Fibroblast of lung (primary cell): ENCODE results near the gene DPT. TPM values are rescaled to one million over a fixed set of nuclear protein-coding genes. Genes with fewer than 3 reads are reported as not detected.
A peak's percentile ranks its signal among the peaks of the same experiment; 100 is the strongest.

Source experiments
- DNase-seq, 2 donors: peaks; one replicate each; pipeline versions ENCODE4 v3.0.0 to v3.0.0-alpha.2; 2010; ENCODE audit warnings: low read depth in 2 of 2
- H2AFZ ChIP-seq: 2 replicates; pipeline ENCODE4 v1.5.1; 2012; ENCODE audit warnings: low read length, control low read depth, inconsistent platforms
- H3K27ac ChIP-seq: 2 replicates; pipeline ENCODE4 v1.5.1; 2011; ENCODE audit warnings: low read length, control low read depth; ENCODE audit not compliant: insufficient read depth
- H3K27me3 ChIP-seq: 2 replicates; pipeline ENCODE4 v1.5.1; 2011; ENCODE audit warnings: mild to moderate bottlenecking, low read length; ENCODE audit not compliant: control insufficient read depth, insufficient read depth
- H3K36me3 ChIP-seq: 2 replicates; pipeline ENCODE4 v1.5.1; 2011; ENCODE audit warnings: low read length; ENCODE audit not compliant: control insufficient read depth, insufficient read depth
- H3K4me1 ChIP-seq: 2 replicates; pipeline ENCODE4 v1.5.1; 2011; ENCODE audit warnings: low read length; ENCODE audit not compliant: control insufficient read depth, insufficient read depth; ENCODE audit errors: extremely low read depth
- H3K4me2 ChIP-seq: 2 replicates; pipeline ENCODE4 v1.5.1; 2011; ENCODE audit warnings: low read length, control low read depth; ENCODE audit not compliant: insufficient read depth; ENCODE audit errors: extremely low read depth
- H3K4me3 ChIP-seq, 4 experiments: fragments of 200-600 bp in 1 of 4; sonication (generic) in 1 of 4; replicated peaks in 1 of 4; 2 replicates each; pipeline ENCODE4 v1.5.1; 2011 to 2016; ENCODE audit warnings: low read length in 4 of 4, low read depth in 3 of 4, mild to moderate bottlenecking in 3 of 4, control low read depth in 2 of 4, inconsistent platforms in 1 of 4, mixed read lengths in 1 of 4; ENCODE audit not compliant: insufficient read depth in 1 of 4; ENCODE audit errors: control extremely low read depth in 1 of 4
- H3K79me2 ChIP-seq: 2 replicates; pipeline ENCODE4 v1.5.1; 2012; ENCODE audit warnings: mild to moderate bottlenecking, low read length, inconsistent platforms; ENCODE audit not compliant: control insufficient read depth, insufficient read depth
- H3K9ac ChIP-seq: 2 replicates; pipeline ENCODE4 v1.5.1; 2011; ENCODE audit warnings: mild to moderate bottlenecking, low read length, control low read depth; ENCODE audit not compliant: insufficient read depth
- H3K9me3 ChIP-seq: 2 replicates; pipeline ENCODE4 v1.5.1; 2012; ENCODE audit warnings: low read depth, low read length; ENCODE audit not compliant: control insufficient read depth, insufficient read depth
- H4K20me1 ChIP-seq: 2 replicates; pipeline ENCODE4 v1.5.1; 2011; ENCODE audit warnings: low read length; ENCODE audit not compliant: control insufficient read depth, insufficient read depth; ENCODE audit errors: extremely low read depth
- EZH2 ChIP-seq: IDR thresholded peaks from 2 replicates; pipeline ENCODE4 v1.5.1; 2012; ENCODE audit warnings: low read length, control low read depth, mild to moderate bottlenecking; ENCODE audit errors: missing control alignments
- polyA plus RNA-seq, 2 donors: library from polyadenylated mRNA; depleted of rRNA in 1 of 2; stranded (reverse) in 1 of 2; unstranded in 1 of 2; fragments of >200 nt; gene quantifications; 2 replicates each; pipeline ENCODE4 v1.2.1, GENCODE V29; 2011 to 2012; ENCODE audit warnings: missing spikeins in 1 of 2
- total RNA-seq: library from RNA; depleted of rRNA; stranded (reverse); fragments of >200 nt; gene quantifications from 2 replicates; pipeline ENCODE4 v1.2.1, GENCODE V29; 2014
- TF ChIP-seq, protein P1 (sequence below), 2 donors: IDR thresholded peaks in 1 of 2; conservative IDR thresholded peaks in 1 of 2; 1 replicate in 1 of 2; 2 replicates in 1 of 2; pipeline ENCODE4 v1.5.1; 2011 to 2012; ENCODE audit warnings: low read length in 2 of 2, control low read depth in 1 of 2, inconsistent platforms in 1 of 2, low read depth in 1 of 2, mild to moderate bottlenecking in 1 of 2

DPT gene
- total and polyA plus RNA-seq, 2 donors (not counting 1 experiment from before 2014, with no cell fraction given): 2.4 to 4.1 TPM

DNA sequence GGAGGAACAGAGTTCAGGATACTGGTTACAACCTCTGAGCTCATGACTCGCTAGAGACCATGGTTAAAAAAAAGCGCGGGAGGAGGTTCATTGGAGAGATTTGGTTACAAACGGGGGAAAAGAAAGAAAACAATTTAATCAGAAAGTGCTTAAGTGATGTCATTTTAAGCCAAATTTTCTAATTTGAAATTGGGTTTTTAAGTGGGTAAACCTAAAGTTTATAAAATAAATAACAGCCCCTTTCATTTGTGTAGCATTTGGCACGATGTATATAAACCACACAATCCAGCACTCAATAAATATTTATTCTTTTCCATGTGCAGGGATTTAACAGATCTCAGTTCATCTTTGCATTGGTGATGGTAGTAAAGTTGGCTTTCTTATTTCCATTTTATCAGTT, 7.0 kb upstream of the DPT start:
- H3K4me3 ChIP-seq: no peak overlapping the region
- no peak overlapping the region for H3K4me2 ChIP-seq
- no peaks in the 10 kb centered on the region for H3K36me3 ChIP-seq
- no peak overlapping the region for H3K9ac ChIP-seq
- H3K27ac ChIP-seq: no peak overlapping the region
- no peaks in the 10 kb centered on the region for H3K79me2 ChIP-seq
- TF ChIP-seq EZH2: no peak
- TF ChIP-seq, protein P1, sequence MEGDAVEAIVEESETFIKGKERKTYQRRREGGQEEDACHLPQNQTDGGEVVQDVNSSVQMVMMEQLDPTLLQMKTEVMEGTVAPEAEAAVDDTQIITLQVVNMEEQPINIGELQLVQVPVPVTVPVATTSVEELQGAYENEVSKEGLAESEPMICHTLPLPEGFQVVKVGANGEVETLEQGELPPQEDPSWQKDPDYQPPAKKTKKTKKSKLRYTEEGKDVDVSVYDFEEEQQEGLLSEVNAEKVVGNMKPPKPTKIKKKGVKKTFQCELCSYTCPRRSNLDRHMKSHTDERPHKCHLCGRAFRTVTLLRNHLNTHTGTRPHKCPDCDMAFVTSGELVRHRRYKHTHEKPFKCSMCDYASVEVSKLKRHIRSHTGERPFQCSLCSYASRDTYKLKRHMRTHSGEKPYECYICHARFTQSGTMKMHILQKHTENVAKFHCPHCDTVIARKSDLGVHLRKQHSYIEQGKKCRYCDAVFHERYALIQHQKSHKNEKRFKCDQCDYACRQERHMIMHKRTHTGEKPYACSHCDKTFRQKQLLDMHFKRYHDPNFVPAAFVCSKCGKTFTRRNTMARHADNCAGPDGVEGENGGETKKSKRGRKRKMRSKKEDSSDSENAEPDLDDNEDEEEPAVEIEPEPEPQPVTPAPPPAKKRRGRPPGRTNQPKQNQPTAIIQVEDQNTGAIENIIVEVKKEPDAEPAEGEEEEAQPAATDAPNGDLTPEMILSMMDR (conservative IDR thresholded peaks at IDR 0.05 in 1 of 2, IDR thresholded peaks at IDR 0.05 in 1 of 2; ENCODE audit: low read depth in 1 of 2, low read length in 2 of 2): no peak
- no peaks in the 10 kb centered on the region for H3K4me1 ChIP-seq
- H4K20me1 ChIP-seq: no peaks in the 10 kb centered on the region
- no peaks in the 10 kb centered on the region for H3K9me3 ChIP-seq
- DNase-seq: peak in 1 of 2 donors; percentile 9
- no peak overlapping the region for H2AFZ ChIP-seq
- H3K27me3 ChIP-seq: no peaks in the 10 kb centered on the region

DNA sequence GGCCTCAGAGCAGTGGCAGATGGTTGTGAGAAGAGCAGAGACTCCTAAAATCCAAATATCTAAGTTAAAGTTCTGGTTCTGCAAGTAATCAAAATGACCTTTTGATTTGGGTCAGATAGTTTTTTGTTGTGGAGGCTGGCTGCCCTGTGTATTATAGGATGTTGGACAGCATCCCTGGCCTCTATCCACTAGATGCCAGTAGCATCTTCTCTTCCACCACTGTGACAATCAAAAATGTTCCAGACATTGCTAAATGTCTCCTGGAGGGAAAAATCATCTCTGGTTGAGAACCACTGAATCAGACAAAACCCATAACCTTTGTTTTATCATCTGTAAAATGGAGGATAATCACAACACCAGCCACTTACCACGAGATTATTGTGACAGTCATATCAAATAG, 5.9 kb upstream of the DPT start:
- no peak overlapping the region for H3K4me3 ChIP-seq
- H3K4me2 ChIP-seq: no peak overlapping the region
- no peak for TF ChIP-seq EZH2
- TF ChIP-seq, protein P1 (conservative IDR thresholded peaks at IDR 0.05 in 1 of 2, IDR thresholded peaks at IDR 0.05 in 1 of 2; ENCODE audit: low read depth in 1 of 2, low read length in 2 of 2): no peak
- no peaks in the 10 kb centered on the region for H4K20me1 ChIP-seq
- no peak for DNase-seq
- no peaks in the 10 kb centered on the region for H3K79me2 ChIP-seq
- no peak overlapping the region for H3K27ac ChIP-seq
- no peaks in the 10 kb centered on the region for H3K27me3 ChIP-seq
- no peak overlapping the region for H2AFZ ChIP-seq
- no peaks in the 10 kb centered on the region for H3K4me1 ChIP-seq
- H3K9ac ChIP-seq: no peak overlapping the region
- H3K36me3 ChIP-seq: no peaks in the 10 kb centered on the region
- H3K9me3 ChIP-seq: no peaks in the 10 kb centered on the region

DNA sequence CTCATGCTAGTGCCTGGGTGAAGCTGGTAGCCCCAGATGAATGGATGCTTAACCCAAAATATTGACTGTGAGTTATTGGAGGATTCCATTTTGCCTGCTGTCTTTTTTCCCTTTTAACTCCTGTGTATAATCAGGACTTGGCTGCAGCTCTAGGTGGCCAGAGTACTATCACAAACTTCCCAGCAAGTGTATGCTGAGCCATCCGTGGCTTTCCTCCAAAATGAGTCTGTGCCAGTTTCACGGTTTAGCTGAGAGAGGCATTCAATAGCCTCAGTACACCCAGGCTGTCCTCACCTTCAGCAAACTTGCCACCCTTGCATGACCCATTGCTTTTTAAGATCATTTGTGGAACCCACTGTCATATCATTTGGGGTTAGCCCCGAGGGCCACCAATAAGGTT, 5.3 kb upstream of the DPT start:
- DNase-seq: no peak
- TF ChIP-seq, protein P1 (conservative IDR thresholded peaks at IDR 0.05 in 1 of 2, IDR thresholded peaks at IDR 0.05 in 1 of 2; ENCODE audit: low read depth in 1 of 2, low read length in 2 of 2): no peak
- no peak for TF ChIP-seq EZH2
- H3K4me1 ChIP-seq: no peaks in the 10 kb centered on the region

More for the DNA sequence above, 5.3 kb upstream of the DPT start:
- H3K9ac ChIP-seq: no peak overlapping the region
- no peak overlapping the region for H3K4me3 ChIP-seq
- H4K20me1 ChIP-seq: no peaks in the 10 kb centered on the region
- no peak overlapping the region for H2AFZ ChIP-seq
- no peak overlapping the region for H3K27ac ChIP-seq
- no peaks in the 10 kb centered on the region for H3K79me2 ChIP-seq
- H3K4me2 ChIP-seq: no peak overlapping the region
- H3K9me3 ChIP-seq: no peaks in the 10 kb centered on the region
- no peaks in the 10 kb centered on the region for H3K36me3 ChIP-seq
- H3K27me3 ChIP-seq: no peaks in the 10 kb centered on the region
